Small intestine (tissue), 4 donors: ENCODE results near the gene EGF. TPM values are rescaled to one million over a fixed set of nuclear protein-coding genes. Genes with fewer than 3 reads are reported as not detected.

ENCODE experiments used
- polyA plus RNA-seq, 4 donors: library from polyadenylated mRNA; stranded (reverse) in 3 of 4; unstranded in 1 of 4; fragments of 200-250 nt in 3 of 4; fragments of 120-200 nt in 1 of 4; gene quantifications; one replicate each; pipeline versions ENCODE4 v1.2.1 to v1.2.3, GENCODE V29; 2013
- donor health status: healthy with polysubstance abuse.
- donor health status: Bipolar disorder and iron deficiency.
- donor health status: healthy.

Gene EGF
- polyA plus RNA-seq, 4 donors, result 0.48 to 42.2 TPM; not detected in 2

Other genes starting within 250 kb of the EGF start
- gene CASP6, start 209.4 kb upstream of the EGF start, polyA plus RNA-seq, result 100 to 1,000 TPM in 2 of 4 donors, 10 to 100 TPM in 2; 65.1 to 133 (median 98.9) TPM
- gene PLA2G12A, start 182.8 kb upstream of the EGF start, polyA plus RNA-seq, result 10 to 100 TPM; 11.4 to 91.9 (median 51.5) TPM
- gene CFI, start 110.9 kb upstream of the EGF start, polyA plus RNA-seq, result 10 to 100 TPM in 2 of 4 donors, 1 to 10 TPM in 2; 6.5 to 43.7 (median 25.7) TPM
- 10 to 100 TPM; 12.3 to 39.6 (median 26.0) TPM for gene GAR1, start 97.1 kb upstream of the EGF start, polyA plus RNA-seq
- under 1 TPM in 2 of 4 donors, not detected in 2; 0.15 to 0.21 TPM for gene RRH, start 84.9 kb upstream of the EGF start, polyA plus RNA-seq
- gene LRIT3, start 64.8 kb upstream of the EGF start, polyA plus RNA-seq, result under 1 TPM; 0.04 to 0.54 (median 0.23) TPM